ENCODE results near the gene FAM187B.

Gene FAM187B

GRCh38 chr19:35228177-35228930, at the start of gene FAM187B:
FAM187B (minus strand) TSS chr19:35228739; CDS start chr19:35228680, 59 bp downstream.
- ChIA-PET CTCF (interaction anchor here (1.5 kb wide), 1 partner anchor 13 kb away, joined by 3 read pairs; no protein-coding TSS in a partner anchor), POLR2A (no interaction called here)
- peak; percentile 6 for DNase-seq (ENCODE audit: extremely low spot score)
- no peak for TF ChIP-seq CTCF (IDR thresholded peaks at IDR 0.05; ENCODE audit: control extremely low read depth, extremely low read depth, low read depth, missing control alignments)

DNA sequence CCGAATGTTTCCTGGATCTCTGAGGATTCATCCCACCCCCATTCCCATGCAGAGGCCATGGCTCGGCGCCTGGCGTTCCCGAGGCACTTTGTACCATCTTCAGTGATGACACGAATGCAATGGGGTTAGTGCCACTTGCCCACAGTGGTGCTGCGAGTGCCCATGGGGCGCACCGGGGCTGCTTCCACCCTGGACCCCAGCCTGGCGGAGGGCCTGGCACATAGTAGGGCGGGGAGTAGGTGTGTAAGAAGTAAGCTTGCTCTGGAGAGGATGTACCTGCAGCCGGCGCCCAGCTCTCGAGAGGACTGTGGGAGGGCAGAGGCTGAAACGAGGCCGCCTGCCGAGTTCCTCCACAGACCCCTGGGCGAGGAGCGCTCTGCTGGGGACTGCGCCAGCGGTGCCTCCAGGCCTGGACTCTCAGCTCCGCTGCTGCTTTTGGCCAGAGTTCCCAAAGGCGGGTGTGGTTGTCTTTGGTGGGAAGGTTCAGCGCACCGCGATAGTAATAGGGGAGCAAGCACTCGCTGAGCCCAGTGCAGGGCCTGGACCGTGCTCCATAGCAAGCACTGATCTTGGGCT, 48.3 kb upstream of the FAM187B start:
- DNase-seq (ENCODE audit: extremely low spot score): no peak
- TF ChIP-seq CTCF (IDR thresholded peaks at IDR 0.05; ENCODE audit: control extremely low read depth, extremely low read depth, low read depth, missing control alignments): no peak
- ChIA-PET CTCF (interaction anchor here (1.8 kb wide), 1 partner anchor 123 kb away, joined by 3 read pairs; the partner anchor contains the start of gene FXYD5), POLR2A (no interaction called here)

DNA sequence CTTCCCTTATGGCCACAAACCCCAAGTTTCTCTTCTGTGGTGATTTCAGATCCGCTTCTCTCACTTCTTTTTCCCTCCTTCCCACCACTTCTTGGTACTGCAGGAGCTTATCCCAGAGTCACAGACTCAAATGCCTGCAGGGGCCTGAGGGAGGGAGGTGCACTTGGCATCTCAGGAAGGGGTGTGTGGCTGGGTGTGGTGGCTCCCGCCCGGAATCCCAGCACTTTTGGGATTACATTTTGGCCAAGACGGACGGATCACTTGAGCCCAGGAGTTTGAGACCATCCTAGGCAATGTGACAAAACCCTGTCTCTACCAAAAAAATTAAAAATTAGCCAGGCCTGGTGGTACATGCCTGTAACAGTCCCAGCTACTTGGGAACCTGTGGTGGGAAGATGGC, 45.8 kb upstream of the FAM187B start:
- ChIA-PET CTCF (interaction anchor here (0.8 to 1.7 kb wide), 4 partner anchors 10 to 139 kb away, joined by 3 to 4 read pairs (median 3); no protein-coding TSS in a partner anchor), POLR2A (interaction anchor here (1.1 kb wide), 1 partner anchor 65 kb away, joined by 3 read pairs; no protein-coding TSS in a partner anchor)
- no peak for DNase-seq (ENCODE audit: extremely low spot score)
- TF ChIP-seq CTCF (IDR thresholded peaks at IDR 0.05; ENCODE audit: control extremely low read depth, extremely low read depth, low read depth, missing control alignments): no peak

DNA sequence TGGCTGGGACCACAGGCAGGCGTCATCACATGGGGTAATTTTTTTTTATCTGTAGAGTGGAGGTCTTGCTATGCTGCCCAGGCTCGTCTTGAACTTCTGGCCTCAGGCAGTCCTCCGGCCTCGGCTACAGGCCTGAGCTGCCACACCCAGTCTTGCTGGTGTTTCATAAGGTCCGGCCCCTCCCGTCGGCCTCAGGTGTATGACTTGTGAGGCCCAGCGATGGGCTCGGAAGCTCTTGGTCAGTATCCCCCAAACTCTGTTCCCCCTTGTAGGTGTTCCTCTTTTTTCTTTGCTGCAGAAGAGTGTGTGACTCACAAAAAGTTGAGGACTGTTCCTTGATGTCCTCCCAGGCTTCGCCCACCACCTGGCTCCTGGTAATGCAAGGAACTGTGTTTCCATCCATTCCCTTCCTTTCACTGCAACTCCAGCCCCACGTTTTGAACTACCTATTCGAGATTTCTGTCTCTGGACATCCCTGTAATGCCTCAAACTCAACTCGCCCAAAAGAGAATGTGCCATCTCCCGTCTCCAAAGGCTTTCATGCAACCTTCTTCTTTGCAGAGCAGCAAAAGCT, 45.2 kb upstream of the FAM187B start:
- CTCF ChIA-PET: interaction anchor here (0.8 to 1.7 kb wide), 2 partner anchors 20 to 138 kb away, joined by 3 to 4 read pairs; no protein-coding TSS in a partner anchor
- no peak for DNase-seq (ENCODE audit: extremely low spot score)
- POLR2A ChIA-PET: no interaction called here
- no peak for TF ChIP-seq CTCF (IDR thresholded peaks at IDR 0.05; ENCODE audit: control extremely low read depth, extremely low read depth, low read depth, missing control alignments)

GRCh38 chr19:35272954-35273649, 44.6 kb upstream of the FAM187B start:
- POLR2A ChIA-PET: no interaction called here
- CTCF ChIA-PET: interaction anchor here (1.0 to 1.3 kb wide), 3 partner anchors 12 to 222 kb away, joined by 3 to 4 read pairs (median 3); no protein-coding TSS in a partner anchor
- no peak for DNase-seq (ENCODE audit: extremely low spot score)
- TF ChIP-seq CTCF (IDR thresholded peaks at IDR 0.05; ENCODE audit: control extremely low read depth, extremely low read depth, low read depth, missing control alignments): no peak
